Measurements from ENCODE around the gene TANC1. TPM values are rescaled to one million over a fixed set of nuclear protein-coding genes. Genes with fewer than 3 reads are reported as not detected.

Gene TANC1
- total RNA-seq, 1 donor = 74.7 TPM

GRCh38 chr2:159175182-159175581 is 206.7 kb downstream of the TANC1 start:
- H3K4me3 ChIP-seq (ENCODE audit: low read depth, low read length) = no peak overlapping the region
- TF ChIP-seq CTCF (IDR thresholded peaks at IDR 0.05; ENCODE audit: insufficient read depth, low read depth, low read length) = no peak
- DNase-seq (ENCODE audit: low read depth) = no peak

GRCh38 chr2:159175927-159176326 is 207.5 kb downstream of the TANC1 start:
- DNase-seq (ENCODE audit: low read depth) = no peak
- H3K4me3 ChIP-seq (ENCODE audit: low read depth, low read length) = no peak overlapping the region
- TF ChIP-seq CTCF (IDR thresholded peaks at IDR 0.05; ENCODE audit: insufficient read depth, low read depth, low read length) = no peak

- H3K4me3 ChIP-seq (ENCODE audit: low read depth, low read length) = no peak overlapping the region
- no peak for DNase-seq (ENCODE audit: low read depth)
- TF ChIP-seq CTCF (IDR thresholded peaks at IDR 0.05; ENCODE audit: insufficient read depth, low read depth, low read length) = no peak
These were observed 208.1 kb downstream of the TANC1 start for GRCh38 chr2:159176555-159176954.

- no peak overlapping the region for H3K4me3 ChIP-seq (ENCODE audit: low read depth, low read length)
- no peak for DNase-seq (ENCODE audit: low read depth)
- no peak for TF ChIP-seq CTCF (IDR thresholded peaks at IDR 0.05; ENCODE audit: insufficient read depth, low read depth, low read length)
These were observed 208.9 kb downstream of the TANC1 start for GRCh38 chr2:159177357-159177756.

- TF ChIP-seq CTCF (IDR thresholded peaks at IDR 0.05; ENCODE audit: insufficient read depth, low read depth, low read length) = no peak
- no peak for DNase-seq (ENCODE audit: low read depth)
- no peak overlapping the region for H3K4me3 ChIP-seq (ENCODE audit: low read depth, low read length)
These were observed 209.5 kb downstream of the TANC1 start for GRCh38 chr2:159177957-159178356.

GRCh38 chr2:159179096-159179495 is 210.7 kb downstream of the TANC1 start:
- no peak overlapping the region for H3K4me3 ChIP-seq (ENCODE audit: low read depth, low read length)
- no peak for DNase-seq (ENCODE audit: low read depth)
- TF ChIP-seq CTCF (IDR thresholded peaks at IDR 0.05; ENCODE audit: insufficient read depth, low read depth, low read length) = no peak

GRCh38 chr2:159179696-159180095 is 211.3 kb downstream of the TANC1 start:
- no peak for DNase-seq (ENCODE audit: low read depth)
- no peak for TF ChIP-seq CTCF (IDR thresholded peaks at IDR 0.05; ENCODE audit: insufficient read depth, low read depth, low read length)
- no peak overlapping the region for H3K4me3 ChIP-seq (ENCODE audit: low read depth, low read length)
